Ishikawa (cell line): ENCODE results near the gene ADAP1.

Experiments
- CEBPB ChIP-seq: IDR thresholded peaks from 2 replicates; pipeline ENCODE4 v1.6.1; 2012
- CREB1 ChIP-seq: IDR thresholded peaks from 2 replicates; pipeline ENCODE4 v1.6.1; 2012; ENCODE audit warnings: low read depth
- EGR1 ChIP-seq: IDR thresholded peaks from 2 replicates; pipeline ENCODE4 v1.6.1; 2012
- EP300 ChIP-seq: IDR thresholded peaks from 2 replicates; pipeline ENCODE4 v1.6.1; 2012; ENCODE audit warnings: borderline replicate concordance
- FOXM1 ChIP-seq: IDR thresholded peaks from 2 replicates; pipeline ENCODE4 v1.6.1; 2012; ENCODE audit warnings: low read depth, borderline replicate concordance
- NFIC ChIP-seq: IDR thresholded peaks from 2 replicates; pipeline ENCODE4 v1.6.1; 2012
- RAD21 ChIP-seq: IDR thresholded peaks from 2 replicates; pipeline ENCODE4 v1.6.1; 2012; ENCODE audit warnings: low read depth
- REST ChIP-seq: IDR thresholded peaks from 2 replicates; pipeline ENCODE4 v1.6.1; 2012; ENCODE audit warnings: low read depth, mild to moderate bottlenecking
- TAF1 ChIP-seq: IDR thresholded peaks from 2 replicates; pipeline ENCODE4 v1.6.1; 2012; ENCODE audit warnings: low read depth, mild to moderate bottlenecking
- TCF12 ChIP-seq: IDR thresholded peaks from 2 replicates; pipeline ENCODE4 v1.6.1; 2012; ENCODE audit warnings: low read depth
- TEAD4 ChIP-seq: IDR thresholded peaks from 2 replicates; pipeline ENCODE4 v1.6.1; 2012
- USF1 ChIP-seq: IDR thresholded peaks from 2 replicates; pipeline ENCODE4 v1.6.1; 2012
- YY1 ChIP-seq: IDR thresholded peaks from 2 replicates; pipeline ENCODE4 v1.6.1; 2012; ENCODE audit warnings: low read depth
- ZBTB7A ChIP-seq: IDR thresholded peaks from 2 replicates; pipeline ENCODE4 v1.6.1; 2012; ENCODE audit warnings: low read depth
- TF ChIP-seq, protein P1 (sequence below): IDR thresholded peaks from 2 replicates; pipeline ENCODE4 v1.6.1; 2012

The ADAP1 gene

DNA sequence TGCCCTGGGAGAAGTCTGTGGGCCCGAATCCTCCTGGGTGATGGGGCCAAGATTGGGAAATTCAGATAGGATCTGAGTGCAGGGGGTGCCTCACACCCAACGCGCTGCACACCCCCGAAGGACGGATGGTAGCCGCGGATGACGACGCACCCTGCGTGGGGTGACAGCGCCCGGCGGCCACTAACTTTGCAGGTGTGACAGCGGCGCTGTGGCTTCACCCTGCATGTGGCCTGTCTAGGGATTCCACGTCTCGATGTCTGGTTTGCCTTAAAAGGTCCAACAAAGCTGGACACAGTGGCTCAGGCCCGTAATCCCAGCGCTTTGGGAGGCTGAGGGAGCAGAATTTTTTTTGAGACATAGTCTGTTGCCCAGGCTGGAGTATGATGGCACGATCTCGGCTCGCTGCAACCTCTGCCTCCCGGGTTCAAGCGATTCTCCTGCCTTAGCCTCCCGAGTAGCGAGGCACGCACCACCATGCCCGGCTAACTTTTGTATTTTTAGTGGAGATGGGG, 18.6 kb downstream of the ADAP1 start:
- TF ChIP-seq RAD21, result no peak
- no peak for TF ChIP-seq TCF12
- no peak for TF ChIP-seq REST
- TF ChIP-seq, protein P1, sequence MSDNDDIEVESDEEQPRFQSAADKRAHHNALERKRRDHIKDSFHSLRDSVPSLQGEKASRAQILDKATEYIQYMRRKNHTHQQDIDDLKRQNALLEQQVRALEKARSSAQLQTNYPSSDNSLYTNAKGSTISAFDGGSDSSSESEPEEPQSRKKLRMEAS, result no peak

- TF ChIP-seq TEAD4 (no peak), CEBPB (no peak), ZBTB7A (no peak), NFIC (no peak), REST (no peak), FOXM1 (no peak), YY1 (no peak), TAF1 (no peak), TCF12 (no peak), CREB1 (no peak), EGR1 (no peak)
- TF ChIP-seq, protein P1, result no peak
Observed at GRCh38 chr7:935164-935873, 19.2 kb downstream of the ADAP1 start.

DNA sequence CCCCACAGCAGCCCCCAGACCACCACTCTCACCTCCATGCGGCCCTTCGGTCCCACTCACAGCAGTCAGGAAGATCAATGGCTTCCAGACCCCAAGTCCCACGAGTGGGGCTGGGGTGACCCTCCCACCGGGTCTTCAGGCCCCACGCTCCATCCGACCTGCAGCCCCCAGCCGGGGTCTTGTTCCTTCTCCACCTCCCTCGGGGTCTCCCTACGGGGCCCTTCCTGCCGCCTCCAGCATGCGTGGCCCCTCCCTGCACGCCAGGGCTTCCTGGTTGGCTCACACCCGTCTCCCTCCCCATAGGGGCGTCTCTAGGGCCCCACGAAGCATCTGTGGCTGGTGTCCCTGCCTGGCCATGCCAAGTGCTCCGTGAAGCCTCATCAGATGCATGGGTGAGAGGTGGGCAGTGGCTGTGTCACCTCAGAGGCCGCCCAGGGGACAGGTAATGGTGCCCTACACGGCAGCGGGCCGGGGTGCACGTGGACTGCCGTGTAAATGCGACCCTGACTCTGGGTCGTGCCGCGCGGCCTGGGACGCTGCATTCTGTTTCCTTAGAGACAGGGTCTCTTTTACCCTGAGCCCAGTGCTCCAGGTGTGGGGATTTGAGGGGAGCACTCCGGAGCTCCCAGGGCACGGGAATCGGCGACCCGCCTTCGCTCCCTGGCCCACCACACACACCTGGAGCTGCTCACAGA, 19.9 kb downstream of the ADAP1 start:
- TF ChIP-seq TEAD4 (no peak), TAF1 (no peak), CEBPB (no peak), YY1 (no peak), CREB1 (no peak), USF1 (no peak)

DNA sequence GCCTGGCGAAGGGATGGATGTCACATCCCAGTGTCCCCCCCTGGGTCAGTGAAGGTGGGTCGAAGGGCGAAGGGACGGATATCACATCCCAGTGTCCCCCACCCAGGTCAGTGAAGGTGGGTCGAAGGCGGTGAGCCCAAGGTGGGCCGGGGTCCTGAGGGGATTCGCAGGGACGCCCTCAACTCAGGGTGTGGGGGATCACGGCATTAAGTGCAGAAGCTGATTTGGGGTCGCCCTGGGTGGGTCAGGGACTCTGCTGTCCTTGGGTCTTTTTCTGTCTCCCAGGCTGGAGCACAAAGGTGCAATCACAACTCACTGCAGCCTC, 21.9 kb downstream of the ADAP1 start:
- TF ChIP-seq, protein P1, result no peak
- no peak for TF ChIP-seq RAD21

GRCh38 chr7:931871-932650, 22.4 kb downstream of the ADAP1 start:
- TF ChIP-seq USF1 (no peak), FOXM1 (no peak), YY1 (no peak), TAF1 (no peak), EP300 (no peak), EGR1 (no peak), RAD21 (no peak), NFIC (no peak)
- TF ChIP-seq, protein P1, result no peak
